ENCODE measurements around the gene TRIM71.

- TF ChIP-seq, protein P1, sequence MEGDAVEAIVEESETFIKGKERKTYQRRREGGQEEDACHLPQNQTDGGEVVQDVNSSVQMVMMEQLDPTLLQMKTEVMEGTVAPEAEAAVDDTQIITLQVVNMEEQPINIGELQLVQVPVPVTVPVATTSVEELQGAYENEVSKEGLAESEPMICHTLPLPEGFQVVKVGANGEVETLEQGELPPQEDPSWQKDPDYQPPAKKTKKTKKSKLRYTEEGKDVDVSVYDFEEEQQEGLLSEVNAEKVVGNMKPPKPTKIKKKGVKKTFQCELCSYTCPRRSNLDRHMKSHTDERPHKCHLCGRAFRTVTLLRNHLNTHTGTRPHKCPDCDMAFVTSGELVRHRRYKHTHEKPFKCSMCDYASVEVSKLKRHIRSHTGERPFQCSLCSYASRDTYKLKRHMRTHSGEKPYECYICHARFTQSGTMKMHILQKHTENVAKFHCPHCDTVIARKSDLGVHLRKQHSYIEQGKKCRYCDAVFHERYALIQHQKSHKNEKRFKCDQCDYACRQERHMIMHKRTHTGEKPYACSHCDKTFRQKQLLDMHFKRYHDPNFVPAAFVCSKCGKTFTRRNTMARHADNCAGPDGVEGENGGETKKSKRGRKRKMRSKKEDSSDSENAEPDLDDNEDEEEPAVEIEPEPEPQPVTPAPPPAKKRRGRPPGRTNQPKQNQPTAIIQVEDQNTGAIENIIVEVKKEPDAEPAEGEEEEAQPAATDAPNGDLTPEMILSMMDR (conservative IDR thresholded peaks at IDR 0.05 in 1 of 2, IDR thresholded peaks at IDR 0.05 in 1 of 2; ENCODE audit: extremely low read depth in 1 of 2, insufficient read depth in 1 of 2, low read depth in 1 of 2, low read length in 2 of 2), result no peak
- no peak for TF ChIP-seq EZH2 (IDR thresholded peaks at IDR 0.05; ENCODE audit: borderline replicate concordance, low read length)
These were observed 50.2 kb downstream of the TRIM71 start for GRCh38 chr3:32867954-32868353.
